Lung microvascular endothelial cell (primary cell): ENCODE data around the gene PEDS1. TPM values are rescaled to one million over a fixed set of nuclear protein-coding genes. Genes with fewer than 3 reads are reported as not detected.
"Not testable (repeated sequence)": the region's sequence is repeated elsewhere in the genome, so short reads cannot be mapped to it uniquely, and the experiment has no call there.

Source experiments
- DNase-seq, 2 donors: peaks; one replicate each; pipeline versions ENCODE4 v3.0.0 to v3.0.0-alpha.2; 2010; ENCODE audit warnings: low read depth in 2 of 2
- total RNA-seq: library from RNA; depleted of rRNA; stranded (reverse); fragments of >200 nt; gene quantifications from 2 replicates; pipeline ENCODE4 v1.2.1, GENCODE V29; 2014

The PEDS1 gene
- total RNA-seq, 1 donor from 2014 or later, result 11.9 TPM

DNA sequence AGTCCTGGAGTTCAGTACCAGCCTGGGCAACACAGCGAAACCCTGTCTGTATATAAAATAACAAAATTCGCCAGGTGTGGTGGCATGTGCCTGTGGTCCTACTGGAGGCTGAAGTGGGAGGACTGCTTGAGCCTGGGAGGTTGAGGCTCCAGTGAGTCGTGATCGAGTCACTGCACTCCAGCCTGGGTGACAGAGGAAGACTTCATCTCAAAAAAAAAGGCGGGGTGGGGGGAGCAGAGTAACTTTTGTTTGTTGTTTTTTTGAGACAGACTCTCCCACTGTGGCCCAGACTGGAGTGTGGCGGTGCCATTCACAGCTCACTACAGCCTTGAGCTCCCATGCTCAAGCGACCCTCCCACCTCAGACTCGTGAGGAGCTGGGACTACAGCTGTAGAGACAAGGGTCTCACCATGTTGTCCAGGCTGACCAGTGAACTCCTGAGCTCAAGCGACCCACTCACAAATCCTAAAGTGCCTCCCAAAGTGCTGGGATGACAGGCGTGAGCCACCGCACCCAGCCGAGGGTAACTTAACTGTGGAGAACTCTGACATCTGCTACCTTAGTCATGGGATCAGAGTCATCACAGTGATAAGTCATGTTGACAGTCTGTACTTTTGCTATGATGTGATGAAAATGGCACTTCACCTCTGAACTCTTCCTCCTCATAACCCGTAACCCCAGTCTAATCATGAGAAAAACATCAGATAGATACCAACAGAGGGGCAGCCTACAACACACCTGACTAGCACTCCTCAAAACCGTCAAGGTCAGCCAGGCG, 16.5 kb downstream of the PEDS1 start:
- peak in 1 of 2 donors; percentile 52 for DNase-seq

GRCh38 chr20:50135157-50135556, 18.4 kb downstream of the PEDS1 start:
- DNase-seq, result not testable (repeated sequence)

DNA sequence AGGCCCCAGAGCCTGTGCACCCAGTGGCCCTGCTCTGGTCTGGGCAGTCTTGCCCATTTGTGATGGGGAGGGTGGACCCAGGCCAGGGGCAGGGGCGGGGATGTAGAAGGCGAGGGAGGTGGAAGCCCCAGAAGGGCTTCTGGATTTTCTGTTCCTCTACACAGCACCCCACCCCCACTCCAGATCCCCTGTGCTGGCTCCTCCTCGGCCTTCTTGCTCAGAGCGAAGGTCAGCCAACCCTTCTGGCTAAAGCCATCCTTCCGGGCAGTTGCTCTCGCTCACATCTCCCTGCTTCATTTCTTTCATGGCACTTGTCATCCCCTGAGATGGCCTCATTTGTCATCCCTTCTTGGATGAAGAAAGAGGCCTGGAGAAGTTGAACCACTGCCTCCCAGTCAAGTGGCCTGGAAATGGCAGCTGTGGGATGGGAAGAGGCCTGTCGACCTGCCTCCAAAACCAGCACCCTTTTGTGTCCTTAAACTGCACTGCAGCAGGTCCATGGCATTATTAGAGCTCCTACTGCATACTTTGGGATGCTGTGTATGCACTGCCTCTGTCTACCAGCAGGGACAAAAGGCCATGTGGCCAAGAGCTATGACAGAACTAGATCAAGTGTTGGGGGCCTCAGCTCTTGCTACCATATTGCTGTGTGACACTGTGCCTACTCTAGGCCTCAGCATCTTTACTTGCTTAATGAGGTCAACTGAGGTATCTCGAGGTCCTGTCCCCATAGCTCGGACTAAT, 19.9 kb downstream of the PEDS1 start:
- no peak for DNase-seq

GRCh38 chr20:50133041-50133440, 20.5 kb downstream of the PEDS1 start:
- DNase-seq, result no peak

DNA sequence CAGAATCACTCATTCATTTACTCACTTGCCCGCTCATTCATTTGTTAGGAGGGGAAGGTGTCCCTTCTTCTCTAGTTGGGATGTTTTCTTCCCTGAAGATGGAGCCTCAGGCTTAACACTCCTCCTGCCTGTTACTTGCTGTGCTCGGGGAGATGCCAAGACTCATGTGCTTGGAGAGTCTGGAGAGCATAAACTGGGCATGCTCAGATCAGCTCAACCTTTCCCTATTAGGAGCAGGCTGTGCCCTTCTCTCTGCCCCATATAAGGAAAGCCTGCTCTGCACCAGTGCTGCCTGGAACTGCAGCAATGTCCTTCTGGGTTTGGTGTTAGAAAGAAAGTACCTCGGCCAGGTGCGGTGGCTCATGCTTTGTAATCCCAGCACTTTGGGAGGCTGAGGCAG, 22.5 kb downstream of the PEDS1 start:
- DNase-seq, result no peak

DNA sequence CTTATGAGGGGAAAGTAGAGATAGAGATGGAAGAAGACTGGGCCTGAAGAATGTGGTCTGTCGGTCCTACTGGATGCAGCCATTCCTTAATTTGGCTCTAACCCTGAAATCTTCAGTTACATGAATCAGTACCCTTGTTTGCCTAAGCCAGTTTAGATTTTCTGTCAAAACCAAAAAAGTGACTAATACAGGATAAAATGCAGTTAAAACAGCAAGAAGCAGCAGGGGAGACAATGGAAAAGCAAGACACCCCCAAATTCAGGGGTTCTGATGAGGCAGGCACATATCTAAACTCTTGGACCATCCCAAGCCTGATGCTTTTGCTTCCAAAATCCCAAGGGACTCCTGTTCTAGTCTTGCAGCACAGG, 23.2 kb downstream of the PEDS1 start:
- DNase-seq, result no peak

DNA sequence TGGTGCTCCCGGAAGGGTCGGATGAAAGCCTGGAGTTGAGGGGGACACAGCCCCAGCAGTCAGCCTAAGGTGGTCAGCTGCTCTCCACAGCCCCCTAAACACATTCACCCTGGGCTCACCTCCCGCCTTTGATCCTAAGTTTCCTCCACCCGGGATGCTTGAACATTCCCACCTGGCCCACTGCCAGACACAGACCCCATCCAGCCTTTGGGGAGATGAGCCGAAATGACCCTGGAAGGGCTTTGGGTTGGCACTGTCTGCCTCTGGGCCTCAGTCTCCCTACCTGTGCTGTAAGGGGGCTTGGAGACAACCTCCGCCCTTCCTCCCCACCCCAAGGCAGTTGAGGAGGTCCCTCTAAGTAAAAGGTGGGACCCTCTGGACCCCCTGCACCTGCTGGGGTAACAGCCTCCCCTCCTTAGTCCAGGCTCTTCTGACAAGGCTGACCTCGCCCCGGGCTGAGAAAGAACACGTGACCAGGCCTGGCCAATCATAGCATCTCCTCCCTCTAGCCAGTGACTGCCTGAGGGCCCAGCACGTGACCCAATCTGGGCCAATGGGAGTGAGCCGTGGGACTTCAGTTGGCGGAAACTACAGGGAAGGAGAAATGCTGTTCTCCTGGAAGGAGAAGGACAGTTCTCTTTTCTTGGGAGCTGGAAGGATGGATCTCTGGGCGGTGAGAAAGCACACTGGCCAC, 23.7 kb downstream of the PEDS1 start:
- no peak for DNase-seq

- DNase-seq, result no peak
Measured at GRCh38 chr20:50128520-50128905, 25.0 kb downstream of the PEDS1 start.

DNA sequence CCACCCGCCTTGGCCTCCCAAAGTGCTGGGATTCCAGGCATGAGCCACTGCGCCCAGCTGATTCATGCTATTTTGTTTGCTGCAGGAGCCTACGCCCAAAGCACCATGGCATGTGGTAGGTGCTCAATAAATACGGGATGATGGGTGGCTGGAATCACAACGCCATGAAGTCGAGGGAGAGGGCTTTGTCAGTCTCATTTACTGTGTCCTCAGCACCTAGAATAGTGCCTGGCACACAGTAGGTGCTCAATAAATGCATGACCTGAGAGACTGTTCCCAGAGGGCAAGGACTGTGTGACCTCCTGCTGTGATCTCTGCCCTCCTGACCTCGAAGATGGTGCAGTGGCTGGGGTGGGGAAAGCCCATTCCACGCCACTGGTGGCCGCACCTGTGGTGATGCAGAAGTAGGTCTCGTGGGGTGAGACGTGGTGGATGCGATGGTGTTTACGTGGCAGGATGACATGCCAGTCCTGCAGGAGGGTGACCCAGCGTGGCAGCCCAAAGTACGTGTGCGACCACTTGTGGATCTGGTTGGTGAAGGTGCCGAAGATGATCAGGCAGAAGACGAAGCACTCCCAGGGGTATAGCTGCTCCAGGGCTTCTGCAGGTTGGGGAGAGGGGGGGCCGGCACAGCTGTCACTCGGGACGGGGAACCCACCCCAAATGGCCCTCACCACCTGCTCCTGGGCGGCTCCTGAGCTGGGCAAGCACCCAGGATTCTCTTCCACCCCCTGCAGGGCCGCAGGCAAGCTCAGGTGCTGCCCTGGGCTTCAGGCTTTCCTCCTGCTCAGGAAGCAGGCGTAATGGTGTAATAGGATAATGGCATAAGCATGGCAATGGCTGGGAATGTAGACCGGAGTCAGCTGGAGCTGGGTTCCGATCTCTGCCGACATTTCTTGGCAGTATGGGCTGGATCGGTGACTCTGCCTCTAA, 25.7 kb downstream of the PEDS1 start:
- DNase-seq, result no peak

DNA sequence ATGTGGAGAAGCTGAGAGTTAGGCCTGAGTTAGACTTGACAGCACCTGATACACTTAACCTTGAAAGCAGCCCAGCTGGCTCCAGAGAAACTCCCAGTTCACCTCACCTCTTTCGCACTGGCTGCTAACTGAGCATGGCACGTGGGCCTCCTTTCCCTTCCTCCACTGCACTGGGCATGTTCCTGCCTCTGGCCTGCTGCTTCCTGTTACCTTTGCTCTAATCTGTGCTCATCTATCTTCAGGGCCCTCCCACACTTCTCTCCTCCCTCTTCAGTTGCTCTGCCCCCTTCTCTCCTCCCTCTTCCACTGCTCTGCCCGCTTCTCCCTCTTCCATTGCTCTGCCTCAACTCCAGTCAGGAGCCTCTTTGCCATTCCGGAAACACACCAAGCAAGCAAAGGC, 26.9 kb downstream of the PEDS1 start:
- DNase-seq, result peak in 1 of 2 donors; percentile 69

- DNase-seq, result no peak
Measured at GRCh38 chr20:50125279-50125678, 28.2 kb downstream of the PEDS1 start.

DNA sequence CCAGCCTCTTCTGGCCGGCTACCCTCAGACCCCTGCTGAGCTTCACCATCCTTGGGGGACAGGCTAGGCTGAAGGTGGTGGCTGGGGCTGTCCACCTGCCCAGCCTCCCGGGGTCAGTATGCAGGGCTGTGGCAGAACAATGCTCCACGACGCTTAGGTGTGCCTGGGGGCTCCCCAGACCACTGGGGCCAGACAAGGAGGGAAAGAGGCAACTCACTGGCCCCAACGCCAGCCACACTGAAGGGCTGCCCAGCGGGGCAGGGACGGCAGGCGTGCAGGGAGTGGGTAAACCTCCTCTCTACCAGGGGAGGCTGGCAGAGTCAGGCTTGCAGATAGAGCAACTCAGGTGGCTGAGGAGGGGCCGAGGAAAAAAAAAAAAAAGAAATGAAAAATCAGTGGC, 29.0 kb downstream of the PEDS1 start:
- DNase-seq, result no peak

GRCh38 chr20:50123418-50123817, 30.1 kb downstream of the PEDS1 start:
- no peak for DNase-seq

DNA sequence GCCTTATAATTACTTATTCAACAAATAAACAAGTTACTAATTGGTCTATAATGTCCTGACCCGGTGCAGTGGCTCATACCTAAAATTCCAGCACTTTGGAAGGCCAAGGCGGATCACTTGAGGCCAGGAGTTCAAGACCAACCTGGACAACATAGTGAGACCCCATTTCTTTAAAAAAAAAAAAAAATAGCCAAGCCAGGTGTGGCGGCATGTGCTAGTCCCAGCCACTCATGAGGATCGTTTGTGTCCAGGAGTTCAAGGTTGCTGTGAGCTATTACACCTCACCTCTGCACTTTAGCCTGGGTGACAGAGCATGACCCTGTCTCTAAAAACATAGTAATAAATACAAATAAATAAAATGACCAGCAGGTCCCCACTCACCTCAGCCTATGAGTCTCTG, 30.8 kb downstream of the PEDS1 start:
- no peak for DNase-seq

DNA sequence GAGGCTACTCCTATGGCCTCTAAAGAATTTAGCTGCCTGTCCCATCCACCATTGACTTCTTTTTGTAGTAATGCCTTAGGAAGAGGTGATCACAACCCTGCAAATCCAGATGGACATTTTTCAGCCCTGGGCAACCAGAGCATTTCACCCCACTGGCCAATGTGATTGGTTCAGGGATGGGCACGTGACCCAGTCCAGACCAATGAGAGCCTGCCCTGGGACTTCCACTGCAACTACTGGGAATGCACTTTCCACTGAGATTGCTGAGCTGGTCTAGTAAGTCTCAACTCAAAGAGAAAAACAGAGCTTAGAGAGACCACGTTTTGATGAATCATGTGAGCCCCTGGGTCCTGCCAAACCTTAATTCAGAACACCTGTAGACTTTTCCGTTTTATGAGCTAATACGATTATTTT, 31.7 kb downstream of the PEDS1 start:
- no peak for DNase-seq

- peak; percentile 76 to 86 for DNase-seq
Measured at GRCh38 chr20:50120935-50121693, 32.4 kb downstream of the PEDS1 start.

DNA sequence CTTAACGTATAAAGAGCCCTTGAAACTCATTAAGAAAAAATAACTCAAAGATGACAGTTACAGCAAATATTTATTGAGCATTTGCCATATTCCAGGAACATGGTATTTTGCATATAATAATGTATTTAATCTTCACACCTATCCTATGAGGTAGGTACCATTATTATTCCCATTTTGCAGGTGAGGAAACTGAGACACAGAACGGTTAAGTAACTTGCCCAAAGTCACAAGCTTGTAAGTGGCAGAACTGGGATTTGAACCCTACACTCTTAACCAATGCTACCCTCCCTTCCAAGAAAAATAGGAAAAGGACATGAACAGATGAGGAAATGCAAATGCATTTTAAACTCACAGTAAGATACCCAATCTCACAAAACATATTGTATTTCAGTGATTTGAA, 35.3 kb downstream of the PEDS1 start:
- no peak for DNase-seq

DNA sequence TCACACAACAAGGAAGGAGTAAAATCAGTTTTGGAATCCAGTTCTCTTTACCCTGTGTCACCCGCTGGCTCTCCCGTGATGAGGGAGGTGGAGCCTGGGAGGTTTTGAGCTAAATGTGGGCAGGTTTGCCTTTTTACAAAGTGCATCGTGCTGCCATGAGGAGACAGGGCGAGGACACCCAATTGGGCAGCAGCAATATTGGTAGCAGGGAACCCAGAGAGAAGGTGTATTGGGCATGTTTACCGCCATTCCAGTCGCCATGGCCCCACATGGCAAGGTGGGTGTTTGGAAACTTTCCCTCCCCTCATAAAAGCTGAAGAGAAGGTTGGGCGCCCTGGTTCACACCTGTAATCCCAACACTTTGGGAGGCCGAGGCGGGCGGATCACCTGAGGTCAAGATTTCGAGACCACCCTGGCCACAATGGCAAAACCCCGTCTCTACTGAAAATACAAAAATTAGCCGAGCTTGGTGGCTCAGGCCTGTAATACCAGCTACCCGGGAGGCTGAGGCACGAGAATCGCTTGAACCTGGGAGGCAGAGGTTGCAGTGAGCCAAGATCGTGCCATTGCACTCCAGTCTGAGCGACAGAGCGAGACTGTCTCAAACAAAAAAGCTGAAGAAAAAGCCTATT, 37.0 kb downstream of the PEDS1 start:
- no peak for DNase-seq

DNA sequence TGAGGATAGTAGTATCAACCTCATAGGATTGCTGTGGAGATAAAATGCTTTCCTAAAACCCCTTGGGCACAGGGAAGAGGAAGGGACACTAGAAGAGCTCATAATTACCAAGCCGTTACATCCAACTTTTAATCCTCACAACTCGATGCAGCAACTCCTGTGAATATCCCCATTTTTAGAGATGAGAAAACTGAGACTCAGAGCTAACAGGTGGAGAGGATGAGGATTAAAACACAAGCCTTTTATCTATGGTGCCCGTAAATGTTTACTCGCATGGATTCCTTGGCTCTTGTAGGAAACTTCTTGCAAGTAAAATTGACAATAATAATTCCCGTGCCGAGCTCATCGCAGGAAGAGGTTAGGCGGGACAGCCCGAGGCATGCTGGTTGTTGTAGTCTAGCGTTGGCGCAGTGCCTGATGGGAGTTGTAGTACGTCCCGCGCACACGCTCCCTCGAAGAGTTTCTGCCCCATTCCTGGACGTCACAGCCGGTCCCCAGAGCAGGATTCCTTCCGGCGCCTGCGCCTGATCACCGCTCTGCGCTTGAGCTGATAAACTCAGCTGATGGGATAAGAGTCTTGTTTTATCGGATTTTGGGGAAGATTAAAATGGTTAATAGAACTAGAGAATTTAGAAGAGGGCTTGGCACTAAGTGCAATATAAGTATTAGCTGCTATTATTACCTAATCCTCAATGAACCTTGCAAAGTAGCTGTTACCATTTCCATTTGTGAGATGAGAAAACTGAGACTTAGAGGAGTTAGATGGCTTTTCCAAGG, 37.7 kb downstream of the PEDS1 start:
- DNase-seq, result peak; percentile 98 to 99
